HG03103 (cell line): ENCODE data around the gene OGT.
"Not testable (repeated sequence)": the region's sequence is repeated elsewhere in the genome, so short reads cannot be mapped to it uniquely, and the experiment has no call there.

Source experiments
- ATAC-seq: cut with Tn5 transposase; IDR thresholded peaks from one replicate; pipeline ENCODE4 v1.9.1; 2021; ENCODE audit warnings: low read depth; ENCODE audit not compliant: unreplicated experiment

Gene OGT

DNA sequence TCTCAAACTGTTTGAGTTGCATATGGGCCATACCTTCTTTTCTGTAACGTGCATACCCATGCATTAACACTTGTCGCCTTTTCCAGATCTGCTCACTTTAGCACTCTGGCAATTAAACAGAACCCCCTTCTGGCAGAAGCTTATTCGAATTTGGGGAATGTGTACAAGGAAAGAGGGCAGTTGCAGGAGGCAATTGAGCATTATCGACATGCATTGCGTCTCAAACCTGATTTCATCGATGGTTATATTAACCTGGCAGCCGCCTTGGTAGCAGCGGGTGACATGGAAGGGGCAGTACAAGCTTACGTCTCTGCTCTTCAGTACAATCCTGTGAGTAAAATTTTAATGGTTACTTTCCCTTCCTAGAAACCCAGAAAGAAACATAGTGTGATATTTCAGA, 4.8 kb downstream of the OGT start:
- ATAC-seq = no peak

DNA sequence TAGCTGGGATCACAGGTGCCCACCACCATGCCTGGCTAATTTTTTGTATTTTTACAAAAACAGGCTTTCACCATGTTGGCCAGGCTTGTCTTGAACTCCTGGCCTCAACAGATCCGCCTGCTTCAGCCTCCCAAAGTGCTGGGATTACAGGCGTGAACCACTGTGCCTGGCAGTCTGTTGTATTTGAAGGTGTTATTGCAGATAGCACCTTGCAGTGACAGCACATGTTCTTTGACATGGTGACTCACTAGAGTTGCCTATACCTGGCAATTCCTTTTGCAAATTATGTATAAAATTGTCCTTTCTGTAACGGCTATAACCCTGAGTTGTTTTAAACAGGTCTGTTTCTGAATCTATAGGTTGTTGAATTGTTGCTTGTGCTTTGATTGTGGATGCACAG, 7.9 kb downstream of the OGT start:
- ATAC-seq = peak; percentile 22

DNA sequence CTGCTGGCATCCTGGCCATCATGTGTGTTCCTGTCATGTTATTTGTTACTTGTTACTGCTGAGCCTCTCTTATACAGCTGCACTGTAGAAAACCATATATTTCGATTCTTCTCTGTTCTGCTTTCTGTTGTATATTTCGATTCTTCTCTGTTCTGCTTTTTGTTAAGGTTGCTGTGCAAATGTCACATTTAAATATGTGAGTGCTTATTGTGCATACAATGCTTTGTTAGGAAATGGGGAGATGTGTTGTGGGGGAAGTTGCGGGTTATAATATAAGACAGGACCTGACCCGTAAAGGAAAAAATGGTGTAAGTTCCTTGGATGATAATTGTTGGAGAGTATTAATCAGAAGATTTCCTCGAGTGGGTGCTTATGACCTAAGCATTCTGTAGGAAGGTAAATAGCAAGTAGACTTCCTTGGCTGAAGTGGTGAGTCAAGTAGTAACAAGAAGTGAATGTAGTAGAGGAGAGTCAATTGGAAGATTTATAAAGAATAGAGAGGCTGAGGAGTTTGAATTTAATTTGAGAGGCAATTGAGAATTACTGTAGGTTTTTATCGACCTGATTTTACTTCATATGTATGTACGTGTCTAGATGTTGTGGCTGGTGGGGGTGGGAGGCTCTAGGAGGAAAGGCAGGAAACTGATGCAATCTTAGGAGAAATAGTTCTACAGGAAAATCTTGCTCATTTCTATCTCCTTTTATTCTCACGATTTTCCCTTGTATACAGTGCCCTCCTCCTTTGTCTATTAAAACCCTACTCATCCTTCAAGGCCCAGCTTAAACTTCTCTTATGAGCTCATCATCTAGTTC, 8.5 kb downstream of the OGT start:
- ATAC-seq = peak; percentile 78

DNA sequence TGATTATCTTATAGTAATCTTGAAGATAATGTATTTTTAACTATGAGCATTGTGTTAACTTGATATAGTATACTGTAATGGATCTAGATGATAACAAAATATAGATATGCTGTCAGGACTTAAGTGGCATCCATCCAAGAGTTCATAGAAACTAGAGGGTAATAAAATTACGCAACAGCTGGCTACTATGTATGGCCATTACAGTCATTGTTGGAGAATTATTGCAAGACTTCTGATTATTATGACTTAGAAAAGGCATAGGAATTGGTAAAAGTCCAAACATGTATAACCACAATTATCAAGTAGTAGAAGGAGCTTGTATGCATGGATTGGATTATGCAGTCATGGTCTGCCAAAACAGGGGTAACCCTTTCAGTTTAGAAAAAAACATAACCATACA, 9.5 kb downstream of the OGT start:
- ATAC-seq = no peak

DNA sequence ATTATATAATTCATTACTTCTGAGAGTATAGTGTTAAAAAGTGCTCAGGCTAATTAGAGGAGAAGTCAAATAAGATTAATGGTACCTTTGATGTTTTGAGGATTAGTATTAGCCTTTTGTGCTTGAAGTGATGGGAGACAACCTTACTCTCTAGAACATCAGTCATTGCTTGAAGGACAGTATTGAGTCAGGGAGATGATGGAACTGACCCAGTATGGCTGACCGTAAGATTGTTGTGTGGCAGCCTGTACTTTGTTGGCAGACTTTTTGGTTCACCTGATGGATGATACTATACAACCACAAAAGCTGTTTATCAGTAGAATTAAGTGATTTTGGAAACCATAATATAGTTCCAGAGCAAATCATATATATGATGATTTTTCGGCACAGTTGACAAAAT, 9.9 kb downstream of the OGT start:
- ATAC-seq = no peak

DNA sequence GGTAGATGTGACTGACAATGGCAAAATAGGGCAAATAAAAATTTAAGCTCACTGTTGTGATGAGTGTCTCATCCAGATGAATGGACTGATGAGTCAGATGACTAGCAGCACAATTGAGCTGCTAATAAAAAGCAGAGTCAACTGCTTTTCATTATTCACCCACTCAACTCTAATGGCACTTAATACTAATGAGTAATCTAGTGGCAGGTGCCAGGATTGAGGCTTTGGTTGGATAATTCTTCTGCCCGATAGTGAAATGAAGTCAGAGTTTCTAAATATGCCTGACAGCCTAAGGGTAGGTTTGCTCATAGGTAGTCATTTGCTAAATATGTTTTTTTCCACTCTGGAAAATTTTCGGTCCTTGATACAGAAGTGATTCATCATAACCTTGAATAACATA, 10.4 kb downstream of the OGT start:
- ATAC-seq = no peak

DNA sequence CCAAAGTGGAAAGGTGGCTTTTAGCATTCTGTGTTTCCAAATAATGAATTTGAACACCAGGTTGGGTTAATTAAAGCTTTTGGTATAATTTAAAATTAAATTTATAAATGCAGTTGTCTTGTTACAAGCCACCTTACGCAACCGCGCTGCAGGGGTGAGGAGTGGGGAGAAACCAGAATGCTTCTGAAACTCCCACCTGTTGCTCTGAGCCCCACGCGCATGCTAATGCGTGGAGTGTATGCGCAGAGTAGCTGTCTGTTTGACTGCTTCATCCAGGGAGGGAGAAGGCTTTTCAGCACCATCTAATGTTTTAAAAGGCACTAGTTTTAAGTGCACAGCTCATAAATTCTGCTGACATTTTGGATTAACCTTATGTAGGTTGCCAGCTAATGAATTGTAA, 12.5 kb downstream of the OGT start:
- ATAC-seq = no peak

DNA sequence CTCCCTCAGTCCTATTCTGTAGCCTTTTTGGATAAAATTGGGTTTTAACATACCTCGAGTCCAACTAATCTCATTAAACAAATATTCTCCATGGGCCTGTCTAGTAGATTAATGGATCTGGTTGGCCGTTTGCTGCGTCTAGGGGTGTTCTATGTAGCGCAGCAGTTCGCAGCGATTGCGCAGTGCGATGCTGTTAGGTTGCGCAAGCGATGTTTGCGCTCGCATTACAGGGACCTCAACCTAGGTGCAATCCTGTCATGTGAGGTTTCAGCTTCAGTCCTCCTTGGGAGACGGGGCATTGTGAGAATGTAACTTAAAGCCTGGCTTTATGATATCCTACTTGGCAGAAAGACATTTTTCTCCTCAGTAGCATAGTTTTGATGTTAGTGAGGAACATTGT, 14.0 kb downstream of the OGT start:
- no peak for ATAC-seq

DNA sequence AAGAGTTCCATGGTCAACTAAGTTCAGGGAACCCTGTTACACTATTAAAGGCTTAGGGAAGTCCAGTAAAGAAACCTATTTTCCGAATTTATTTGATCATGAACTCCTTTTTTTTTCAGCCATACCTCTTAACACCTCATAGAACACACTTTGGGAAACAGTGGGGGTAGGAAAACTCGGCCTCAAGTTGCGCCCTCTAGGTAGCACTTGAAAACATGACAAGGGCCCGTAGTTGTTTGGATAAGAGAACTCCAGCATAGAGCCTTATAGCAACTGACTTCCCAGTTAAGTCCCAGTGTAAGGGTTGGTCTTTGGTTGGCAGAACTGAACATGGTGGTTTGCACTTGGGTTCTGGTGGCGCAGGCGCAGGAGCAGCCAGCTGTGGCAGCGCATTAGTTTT, 14.4 kb downstream of the OGT start:
- ATAC-seq = no peak

DNA sequence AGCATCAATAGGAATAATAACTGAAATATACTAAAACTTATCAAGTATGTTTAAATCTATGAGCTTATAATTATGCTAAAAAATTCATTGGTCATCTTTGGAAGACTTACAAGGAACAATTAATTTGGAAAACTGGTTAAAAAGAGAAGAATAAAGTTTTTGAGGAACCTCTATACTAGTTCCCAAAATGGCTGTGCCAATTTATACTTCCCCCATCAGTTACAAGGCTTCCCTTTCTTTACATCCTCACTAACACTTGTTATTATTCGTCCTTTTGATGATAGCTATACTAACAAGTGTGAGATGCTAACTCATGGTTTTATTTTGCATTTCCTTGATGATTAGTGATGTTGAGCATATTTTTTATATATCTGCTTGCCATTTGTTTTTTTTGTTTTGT, 17.1 kb downstream of the OGT start:
- no peak for ATAC-seq

DNA sequence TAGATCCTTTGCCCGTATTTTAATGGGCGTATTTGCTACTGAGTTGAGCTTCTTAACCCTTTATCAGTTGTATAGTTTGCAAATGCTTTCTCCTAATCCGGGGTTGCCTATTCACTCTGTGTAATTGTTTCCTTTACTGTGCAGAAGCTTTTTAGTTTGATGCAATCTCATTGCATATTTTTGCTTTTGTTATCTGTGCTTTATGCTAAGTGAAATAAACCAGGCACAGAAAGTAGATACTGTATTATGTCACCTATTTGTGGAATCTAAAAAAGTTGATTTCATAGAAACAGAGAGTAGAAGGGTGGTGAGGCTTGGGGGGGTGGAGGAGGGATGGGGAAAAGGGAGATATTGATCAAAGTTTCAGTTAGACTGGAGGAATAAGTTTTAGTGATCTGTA, 17.7 kb downstream of the OGT start:
- no peak for ATAC-seq

DNA sequence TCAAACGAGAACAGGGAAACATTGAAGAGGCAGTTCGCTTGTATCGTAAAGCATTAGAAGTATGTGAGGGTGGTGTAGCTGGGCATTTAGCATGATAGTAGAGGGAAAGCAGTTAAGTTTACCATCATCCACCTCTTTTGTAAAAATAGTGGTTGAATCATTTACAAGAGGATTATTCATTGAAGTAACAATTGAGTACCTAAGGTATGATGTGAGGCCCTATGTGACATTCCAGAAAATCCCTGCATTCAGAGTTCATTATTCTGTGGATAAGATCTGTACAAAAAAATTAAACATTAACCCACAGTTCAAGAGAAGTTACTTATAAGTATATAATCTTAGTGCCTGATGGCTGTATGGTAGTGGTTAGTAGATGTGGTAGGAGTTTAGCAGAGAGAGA, 23.1 kb downstream of the OGT start:
- no peak for ATAC-seq

DNA sequence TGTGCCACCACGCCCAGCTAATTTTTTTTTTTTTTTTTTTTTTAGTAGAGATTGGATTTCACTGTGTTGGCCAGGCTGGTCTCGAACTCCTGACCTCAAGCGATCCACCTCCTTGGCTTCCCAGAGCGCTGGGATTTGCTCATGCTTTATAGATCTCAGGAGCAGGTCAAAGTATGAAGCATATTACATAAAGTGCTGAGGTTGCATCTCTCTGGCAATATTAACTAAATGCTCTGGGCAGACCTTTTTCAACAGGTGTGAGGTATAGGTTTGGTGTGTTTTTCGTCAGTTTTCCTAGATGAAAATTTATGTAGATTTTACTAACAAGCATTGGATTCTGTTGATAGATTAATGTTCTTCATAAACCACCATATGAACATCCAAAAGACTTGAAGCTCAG, 26.0 kb downstream of the OGT start:
- ATAC-seq = no peak

DNA sequence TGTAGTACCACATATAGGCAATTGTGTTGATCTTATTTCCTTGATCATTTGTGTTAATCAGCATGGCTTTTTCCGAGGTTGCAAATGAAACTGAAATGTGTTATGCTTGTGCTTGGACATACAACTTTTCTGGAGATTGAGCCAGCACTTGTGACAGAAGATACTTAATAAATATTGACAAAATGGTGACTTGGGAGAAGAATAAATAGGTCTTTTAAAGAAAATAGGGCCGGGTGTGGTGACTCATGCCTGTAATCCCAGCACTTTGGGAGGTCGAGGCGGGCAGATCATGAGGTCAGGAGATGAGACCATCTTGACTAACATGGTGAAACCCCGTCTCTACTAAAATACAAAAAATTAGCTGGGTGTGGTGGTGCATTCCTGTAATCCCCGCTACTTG, 26.9 kb downstream of the OGT start:
- not testable (repeated sequence) for ATAC-seq

DNA sequence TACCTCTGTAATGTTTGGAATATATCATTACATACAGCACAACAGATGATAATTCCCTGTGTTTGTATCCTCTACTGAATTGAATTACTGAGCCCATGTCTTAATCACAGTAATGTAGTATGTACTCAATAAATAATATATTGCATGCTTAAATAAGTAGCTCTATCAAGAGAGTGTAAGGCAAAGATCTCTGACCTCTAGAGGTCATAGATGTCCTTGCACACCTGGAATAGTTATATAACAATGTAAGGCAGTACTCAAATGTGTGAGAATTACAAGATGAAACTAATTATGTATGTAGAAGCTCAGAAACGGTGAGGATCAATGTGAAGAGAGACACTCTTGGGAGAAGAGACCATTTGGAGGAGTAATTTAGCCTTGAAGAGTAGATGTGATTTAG, 31.0 kb downstream of the OGT start:
- no peak for ATAC-seq

DNA sequence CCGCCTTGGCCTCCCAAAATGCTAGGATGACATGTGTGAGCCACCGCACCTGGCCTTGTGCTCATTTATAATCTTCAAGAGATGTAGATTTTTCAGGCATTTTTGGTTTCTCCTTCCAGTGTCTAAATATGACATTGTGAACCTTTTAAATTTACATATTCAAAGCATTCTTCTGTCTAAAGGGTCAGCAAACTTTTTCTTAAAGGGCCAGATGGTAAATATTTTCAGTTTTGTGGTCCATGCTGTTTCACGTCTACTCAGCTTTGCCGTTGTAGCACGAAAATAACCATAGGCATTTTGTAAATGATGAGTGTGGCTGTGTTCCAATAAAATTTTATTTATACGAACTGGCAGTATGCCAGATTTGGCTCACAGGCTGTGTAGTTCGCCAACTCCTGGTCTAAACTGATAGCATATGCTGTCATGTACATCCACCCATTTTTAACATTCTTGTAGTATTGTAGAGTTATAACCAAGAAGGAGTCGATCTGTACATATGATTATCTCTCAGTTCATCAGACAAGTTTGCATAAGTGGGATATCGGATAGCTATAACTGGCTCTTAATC, 32.7 kb downstream of the OGT start:
- ATAC-seq = no peak

DNA sequence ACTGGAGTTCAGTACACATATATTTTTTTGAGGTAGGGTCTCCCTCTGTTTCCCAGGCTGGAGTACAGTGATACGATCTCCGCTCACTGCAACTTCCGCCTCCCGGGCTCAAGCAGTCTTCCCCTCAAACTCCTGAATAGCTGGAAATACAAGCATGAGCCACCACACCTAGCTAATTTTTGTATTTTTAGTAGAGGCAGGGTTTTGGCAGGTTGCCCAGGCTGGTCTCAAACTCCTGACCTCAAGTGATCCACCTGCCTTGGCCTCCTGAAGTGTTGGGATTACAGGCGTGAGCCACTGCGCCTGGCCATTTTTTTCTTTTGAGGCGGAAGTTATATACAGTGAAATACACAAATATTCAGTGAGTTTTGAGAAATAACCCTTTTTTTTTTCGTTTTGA, 38.5 kb downstream of the OGT start:
- ATAC-seq = not testable (repeated sequence)

DNA sequence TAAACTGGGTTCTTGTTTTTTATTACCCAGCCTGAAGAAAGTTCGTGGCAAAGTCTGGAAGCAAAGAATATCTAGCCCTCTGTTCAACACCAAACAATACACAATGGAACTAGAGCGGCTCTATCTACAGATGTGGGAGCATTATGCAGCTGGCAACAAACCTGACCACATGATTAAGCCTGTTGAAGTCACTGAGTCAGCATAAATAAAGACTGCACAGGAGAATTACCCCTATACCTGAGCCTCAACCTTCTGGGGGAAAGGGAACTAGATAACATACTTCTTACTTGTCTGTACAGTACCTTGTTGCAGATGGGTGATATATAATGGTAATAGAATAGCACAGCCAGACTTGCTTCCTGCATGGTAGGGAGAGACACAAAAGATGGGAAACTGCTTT, 40.7 kb downstream of the OGT start:
- ATAC-seq = no peak

DNA sequence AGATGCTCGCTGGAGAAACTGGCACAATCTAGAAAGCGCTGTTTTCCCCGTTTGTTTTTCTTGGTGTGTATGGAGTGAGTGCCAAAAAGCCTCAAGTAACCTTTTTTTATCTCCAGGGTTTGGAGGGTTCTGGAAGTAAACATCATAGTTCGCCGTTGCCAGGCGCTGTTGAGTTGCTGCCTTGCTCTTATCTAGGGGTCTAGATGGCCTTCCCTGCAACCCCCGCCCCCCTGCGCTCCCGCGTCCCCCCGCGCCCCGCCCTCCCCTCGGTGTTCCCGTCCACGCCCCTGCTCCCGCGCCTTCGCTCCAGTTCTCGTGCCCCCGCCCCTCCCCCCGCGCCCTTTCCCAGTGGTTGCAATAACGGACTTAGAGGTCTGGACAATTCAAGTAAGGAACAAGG, 44.8 kb downstream of the OGT start:
- ATAC-seq = no peak

DNA sequence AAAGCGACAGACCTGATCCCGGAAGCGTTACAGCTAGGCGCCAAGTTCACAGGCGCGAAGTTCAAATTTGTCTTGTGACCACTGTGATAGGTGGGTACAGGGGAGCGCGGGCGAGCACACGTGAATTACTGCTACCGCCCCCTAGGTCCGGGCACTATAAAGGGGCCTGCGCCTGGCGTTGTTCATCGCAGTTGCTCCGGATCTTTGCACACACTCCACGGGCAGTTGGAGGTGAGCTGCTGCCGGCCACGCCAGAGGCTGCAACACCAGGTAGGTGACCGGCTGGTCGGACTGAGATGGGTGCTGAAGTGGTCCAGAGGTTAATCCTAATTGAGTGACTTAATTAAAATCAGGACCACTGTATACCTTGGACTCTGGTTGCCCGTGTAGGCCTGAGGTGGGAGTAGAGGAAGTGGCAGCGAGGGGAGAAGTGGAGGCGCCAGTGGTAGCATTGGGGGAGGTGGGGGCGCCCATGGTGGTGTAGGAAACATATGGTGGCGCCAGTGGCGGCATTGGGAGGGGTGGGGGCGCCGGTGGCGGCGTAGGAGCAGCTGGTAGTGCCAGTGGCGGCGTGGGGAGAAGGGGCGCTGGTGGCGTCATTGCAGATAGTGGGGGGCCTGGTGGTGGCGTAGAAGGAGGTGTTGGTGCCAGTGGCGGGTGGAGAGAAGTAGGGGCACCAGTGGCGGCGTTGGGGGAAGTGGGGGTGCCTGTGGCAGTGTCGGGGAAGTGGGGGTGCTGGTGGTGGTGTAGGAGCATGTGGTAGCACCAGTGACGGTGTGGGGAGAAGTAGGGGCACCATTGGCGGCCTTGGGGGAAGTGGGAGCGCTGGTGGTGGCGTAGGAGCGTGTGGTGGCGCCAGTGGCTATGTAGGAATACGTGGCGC, 45.6 kb downstream of the OGT start, which contains the start of gene GCNA:
TSS of gene GCNA (plus strand) at position 185 of the 883 bp plus-strand sequence. CDS start 2,385 bp downstream, outside the sequence.
- no peak for ATAC-seq
